Testis (tissue), 3 donors: ENCODE results near the gene SPACA5. TPM values are rescaled to one million over a fixed set of nuclear protein-coding genes. Genes with fewer than 3 reads are reported as not detected.
"Not testable (repeated sequence)": the region's sequence is repeated elsewhere in the genome, so short reads cannot be mapped to it uniquely, and the experiment has no call there.

ENCODE experiments used
- DNase-seq: peaks from one replicate; pipeline ENCODE4 v3.0.0-alpha.2; 2019
- H3K27ac ChIP-seq, 2 donors: fragments of 200-600 bp; sonication (generic); one replicate each; pipeline ENCODE4 v1.5.1; 2019
- H3K27me3 ChIP-seq: fragments of 200-600 bp; sonication (generic); one replicate; pipeline ENCODE4 v1.5.1; 2019
- H3K36me3 ChIP-seq: fragments of 200-600 bp; sonication (generic); one replicate; pipeline ENCODE4 v1.5.1; 2017; ENCODE audit warnings: low read depth; ENCODE audit errors: missing control alignments
- H3K4me1 ChIP-seq: fragments of 200-600 bp; sonication (generic); one replicate; pipeline ENCODE4 v1.5.1; 2019
- H3K4me3 ChIP-seq, 2 donors: fragments of 200-600 bp; sonication (generic); one replicate each; pipeline ENCODE4 v1.5.1; 2017 to 2019
- H3K9me3 ChIP-seq: fragments of 200-600 bp; sonication (generic); one replicate; pipeline ENCODE4 v1.5.1; 2017
- POLR2A ChIP-seq: fragments of 450-650 bp; IDR thresholded peaks from one replicate; pipeline ENCODE4 v1.6.1; 2017; ENCODE audit warnings: antibody characterized with exemption, mild to moderate bottlenecking, moderate library complexity
- WGBS, 2 donors: methylation state at CpG; one replicate each; pipeline ENCODE4 v1.1.5; 2018; 5-methylcytosine and 5-hydroxymethylcytosine counted together
- intact Hi-C: fragments of 100-400 bp; cut with DNase I; formaldehyde crosslinking; loops from one replicate; pipeline ENCODE4 v1.15.1; 2023; ENCODE audit warnings: low total_unique reads
- polyA plus RNA-seq: library from polyadenylated mRNA; stranded (reverse); fragments of 350-450 nt; fragmentation: Illumina TruSeq; extraction: RNeasy Lipid Tissue Mini Kit (QIAGEN cat#74804); gene quantifications from one replicate; pipeline ENCODE4 v1.2.3, GENCODE V29; 2014; ENCODE audit warnings: low read depth, low replicate concordance; ENCODE audit not compliant: insufficient read depth
- total RNA-seq, 2 donors: library from RNA; depleted of rRNA; stranded (reverse); fragments of >200 nt; gene quantifications; one replicate each; pipeline ENCODE4 v1.2.3, GENCODE V29; 2016
- TF ChIP-seq, protein P1 (sequence below), 3 experiments: fragments of 450-650 bp in 2 of 3; fragments of 200-600 bp in 1 of 3; sonication (generic) in 1 of 3; IDR thresholded peaks; one replicate each; pipeline ENCODE4 v1.5.1; 2016 to 2019; ENCODE audit warnings: antibody characterized with exemption in 3 of 3, mild to moderate bottlenecking in 2 of 3, moderate library complexity in 1 of 3

The SPACA5 gene
- total and polyA plus RNA-seq, 3 donors from 2014 or later: 9.5 to 23.4 (median 18.9) TPM

DNA sequence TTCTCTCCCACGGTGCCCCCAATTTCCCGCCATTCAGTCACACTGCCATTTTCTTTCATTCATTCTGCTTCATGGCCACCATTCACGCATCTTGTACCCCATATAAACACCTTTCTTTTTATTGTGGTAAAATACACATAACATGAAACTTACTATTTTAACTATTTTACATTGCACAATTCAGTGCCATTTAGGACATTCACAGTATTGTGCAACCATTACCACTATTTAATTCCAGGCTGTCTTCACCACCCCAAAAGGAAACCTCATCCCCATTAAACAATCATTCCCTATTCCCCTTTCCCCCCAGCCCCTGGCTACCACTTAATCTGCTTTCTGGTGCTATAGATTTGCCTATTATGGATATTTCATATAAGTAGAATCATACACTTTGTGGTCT is 15.9 kb downstream of the SPACA5 start:
- TF ChIP-seq, protein P1, sequence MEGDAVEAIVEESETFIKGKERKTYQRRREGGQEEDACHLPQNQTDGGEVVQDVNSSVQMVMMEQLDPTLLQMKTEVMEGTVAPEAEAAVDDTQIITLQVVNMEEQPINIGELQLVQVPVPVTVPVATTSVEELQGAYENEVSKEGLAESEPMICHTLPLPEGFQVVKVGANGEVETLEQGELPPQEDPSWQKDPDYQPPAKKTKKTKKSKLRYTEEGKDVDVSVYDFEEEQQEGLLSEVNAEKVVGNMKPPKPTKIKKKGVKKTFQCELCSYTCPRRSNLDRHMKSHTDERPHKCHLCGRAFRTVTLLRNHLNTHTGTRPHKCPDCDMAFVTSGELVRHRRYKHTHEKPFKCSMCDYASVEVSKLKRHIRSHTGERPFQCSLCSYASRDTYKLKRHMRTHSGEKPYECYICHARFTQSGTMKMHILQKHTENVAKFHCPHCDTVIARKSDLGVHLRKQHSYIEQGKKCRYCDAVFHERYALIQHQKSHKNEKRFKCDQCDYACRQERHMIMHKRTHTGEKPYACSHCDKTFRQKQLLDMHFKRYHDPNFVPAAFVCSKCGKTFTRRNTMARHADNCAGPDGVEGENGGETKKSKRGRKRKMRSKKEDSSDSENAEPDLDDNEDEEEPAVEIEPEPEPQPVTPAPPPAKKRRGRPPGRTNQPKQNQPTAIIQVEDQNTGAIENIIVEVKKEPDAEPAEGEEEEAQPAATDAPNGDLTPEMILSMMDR (IDR thresholded peaks at IDR 0.05): no peak
- no peak for TF ChIP-seq POLR2A
- no peak overlapping the region for H3K27ac ChIP-seq
- no peaks in the 10 kb centered on the region for H3K4me1 ChIP-seq
- no peak for DNase-seq
- WGBS, 2 donors: 80 to 81% methylated on average over 3 of the region's 3 CpGs
- no peaks in the 10 kb centered on the region for H3K27me3 ChIP-seq
- intact Hi-C loops: loop anchor here (10.0 kb wide), 1 partner anchor 168 kb away; no protein-coding TSS in a partner anchor
- H3K9me3 ChIP-seq: no peaks in the 10 kb centered on the region
- H3K36me3 ChIP-seq: no peaks in the 10 kb centered on the region
- H3K4me3 ChIP-seq: no peak overlapping the region

DNA sequence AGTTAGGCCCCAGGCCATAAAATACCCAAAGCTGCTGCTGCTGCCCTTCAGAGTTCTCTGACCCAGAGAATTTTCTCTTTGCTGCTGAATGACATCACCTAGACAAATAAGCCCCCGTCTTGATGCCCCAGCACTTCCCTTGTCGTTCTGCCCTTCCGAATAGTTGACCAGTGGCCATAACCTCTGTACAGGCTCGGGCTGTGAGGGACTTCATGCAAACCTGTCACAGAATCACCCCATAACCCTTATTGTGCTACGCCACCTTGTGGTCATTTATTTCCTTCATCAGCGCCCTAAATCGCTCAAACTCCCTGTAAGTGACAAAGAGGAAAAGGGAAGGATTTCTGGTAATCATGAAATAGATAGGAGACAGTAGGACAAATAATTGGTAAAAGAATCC is 18.8 kb downstream of the SPACA5 start:
- DNase-seq: peak; percentile 59
- Histone ChIP-seq H3K9me3 (no peaks in the 10 kb centered on the region), H3K4me3 (no peak overlapping the region), H3K27ac (no peak overlapping the region), H3K27me3 (no peaks in the 10 kb centered on the region), H3K36me3 (no peaks in the 10 kb centered on the region), H3K4me1 (no peaks in the 10 kb centered on the region)
- 7 to 12% methylated on average over 3 to 7 of the region's 7 CpGs for WGBS, 2 donors
- TF ChIP-seq POLR2A: no peak
- TF ChIP-seq, protein P1 (IDR thresholded peaks at IDR 0.05): peak; percentile 57 to 63 (median 61)
- intact Hi-C loops: loop anchor here (10.0 kb wide), 1 partner anchor 171 kb away; no protein-coding TSS in a partner anchor

DNA sequence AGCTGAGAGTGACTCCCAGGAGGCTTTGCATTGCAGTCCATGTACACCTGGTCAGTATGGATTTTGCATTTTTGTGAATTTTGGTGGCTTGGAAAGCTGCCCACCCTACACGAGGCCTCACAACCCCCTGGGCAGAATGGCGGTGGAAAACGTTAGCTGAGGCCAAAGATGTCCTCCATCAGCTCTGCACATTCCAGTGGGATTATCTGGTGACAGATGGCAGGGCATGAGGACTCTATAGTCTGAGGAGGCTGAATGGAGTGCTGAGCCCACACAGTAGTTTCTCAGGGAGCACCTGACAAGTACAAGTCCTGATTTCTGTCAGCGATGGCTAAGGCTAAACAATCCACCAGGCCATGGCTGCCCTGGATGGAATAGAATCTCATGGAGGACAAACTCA is 20.8 kb downstream of the SPACA5 start:
- intact Hi-C loops: loop anchor here (10.0 kb wide), 1 partner anchor 173 kb away; no protein-coding TSS in a partner anchor

GRCh38 chrX:48028091-48028490 is 21.3 kb downstream of the SPACA5 start:
- no peak overlapping the region for H3K27ac ChIP-seq
- no peaks in the 10 kb centered on the region for H3K36me3 ChIP-seq
- no peaks in the 10 kb centered on the region for H3K27me3 ChIP-seq
- whole genome bisulfite sequencing, 2 donors: 94% methylated on average over 8 of the region's 8 CpGs; no CpG with 5 or more reads in 1 of the 2 donors
- intact Hi-C loops: loop anchor here (10.0 kb wide), 1 partner anchor 173 kb away; no protein-coding TSS in a partner anchor
- no peak overlapping the region for H3K4me3 ChIP-seq
- H3K4me1 ChIP-seq: no peaks in the 10 kb centered on the region
- H3K9me3 ChIP-seq: no peaks in the 10 kb centered on the region
- TF ChIP-seq, protein P1 (IDR thresholded peaks at IDR 0.05): no peak
- TF ChIP-seq POLR2A: no peak
- DNase-seq: no peak

More for the DNA sequence above, 20.8 kb downstream of the SPACA5 start:
- not testable (repeated sequence) for H3K4me1 ChIP-seq, H3K27me3 ChIP-seq, H3K9me3 ChIP-seq, H3K27ac ChIP-seq, H3K36me3 ChIP-seq, DNase-seq, H3K4me3 ChIP-seq
- 68% methylated on average over 3 of the region's 4 CpGs; no CpG with 5 or more reads in 1 of the 2 donors for WGBS, 2 donors

GRCh38 chrX:48030237-48030636 is 23.4 kb downstream of the SPACA5 start:
- Histone ChIP-seq H3K27ac (no peak overlapping the region), H3K27me3 (no peaks in the 10 kb centered on the region), H3K36me3 (no peaks in the 10 kb centered on the region), H3K4me1 (no peaks in the 10 kb centered on the region), H3K9me3 (no peaks in the 10 kb centered on the region), H3K4me3 (no peak overlapping the region)
- intact Hi-C loops: no loop called here
- WGBS, 2 donors: 90% methylated on average over 4 to 9 of the region's 10 CpGs
- TF ChIP-seq, protein P1 (IDR thresholded peaks at IDR 0.05): no peak
- no peak for TF ChIP-seq POLR2A
- DNase-seq: no peak

- intact Hi-C loops, H3K4me1 ChIP-seq, H3K9me3 ChIP-seq, H3K27me3 ChIP-seq, H3K4me3 ChIP-seq, DNase-seq, H3K27ac ChIP-seq, H3K36me3 ChIP-seq: not testable (repeated sequence)
- 78 to 92% methylated on average over 2 to 10 of the region's 10 CpGs for WGBS, 2 donors
These were observed 23.9 kb downstream of the SPACA5 start for GRCh38 chrX:48030641-48031173.
